ENCODE data around the gene PRKCH.
"Not testable (repeated sequence)": the region's sequence is repeated elsewhere in the genome, so short reads cannot be mapped to it uniquely, and the experiment has no call there.

Gene PRKCH

DNA sequence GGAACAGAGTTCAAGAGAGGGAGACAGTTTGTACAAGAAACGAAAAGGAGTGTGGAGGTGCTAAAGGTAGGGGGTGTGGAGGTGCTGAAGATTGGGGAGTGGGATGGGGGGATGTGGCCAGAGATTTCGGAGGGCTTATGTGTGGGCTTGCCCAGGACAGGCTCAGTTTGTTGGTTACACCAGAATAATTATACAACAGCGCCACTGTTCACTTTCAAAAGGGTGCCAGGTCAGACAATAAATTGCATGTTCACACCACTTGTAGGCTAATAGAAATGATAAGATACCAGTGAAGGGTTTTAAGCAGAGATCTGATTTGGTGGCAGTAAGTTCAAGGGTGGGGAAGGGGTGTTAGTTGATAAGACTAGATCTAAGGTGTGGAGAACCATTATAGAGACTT lies 75.3 kb downstream of the PRKCH start:
- DNase-seq, result no peak

DNA sequence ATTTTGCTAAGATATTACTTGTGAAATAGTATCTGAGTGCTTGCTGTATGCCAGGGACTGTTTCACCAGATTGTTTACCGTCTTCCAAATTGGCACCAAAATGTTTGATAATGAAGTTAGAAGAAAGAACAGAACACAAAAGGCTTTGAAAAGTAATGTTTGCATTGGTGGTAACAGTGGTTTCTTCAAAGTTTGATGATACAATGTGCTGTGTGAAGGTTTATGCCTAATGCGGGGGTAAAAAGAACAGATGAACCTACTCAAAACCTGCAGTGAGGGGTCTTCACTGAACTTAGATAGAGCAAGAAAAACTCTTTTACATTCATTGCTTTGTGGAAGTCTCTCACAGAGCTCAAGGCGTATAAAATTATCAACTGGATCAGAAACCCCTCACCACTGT lies 76.2 kb downstream of the PRKCH start:
- DNase-seq, result no peak

DNA sequence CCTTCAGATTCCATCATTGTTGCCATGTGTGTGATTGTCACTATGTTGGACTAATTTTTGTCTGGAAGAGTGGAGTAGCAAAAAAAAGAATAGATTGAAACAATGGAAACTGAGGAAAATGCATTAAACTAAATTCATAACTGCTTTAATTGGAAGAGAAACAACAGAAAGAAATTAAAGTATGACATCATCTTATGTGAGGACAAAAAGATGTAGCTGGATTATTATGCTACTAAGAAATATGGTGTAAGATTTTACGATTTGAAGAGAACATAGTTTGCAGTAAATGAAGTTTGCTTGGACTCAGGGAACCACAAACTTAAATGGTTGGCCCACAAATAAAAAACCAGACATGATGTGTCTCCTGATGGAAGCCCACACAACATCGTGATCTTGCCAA lies 76.8 kb downstream of the PRKCH start:
- no peak for DNase-seq

DNA sequence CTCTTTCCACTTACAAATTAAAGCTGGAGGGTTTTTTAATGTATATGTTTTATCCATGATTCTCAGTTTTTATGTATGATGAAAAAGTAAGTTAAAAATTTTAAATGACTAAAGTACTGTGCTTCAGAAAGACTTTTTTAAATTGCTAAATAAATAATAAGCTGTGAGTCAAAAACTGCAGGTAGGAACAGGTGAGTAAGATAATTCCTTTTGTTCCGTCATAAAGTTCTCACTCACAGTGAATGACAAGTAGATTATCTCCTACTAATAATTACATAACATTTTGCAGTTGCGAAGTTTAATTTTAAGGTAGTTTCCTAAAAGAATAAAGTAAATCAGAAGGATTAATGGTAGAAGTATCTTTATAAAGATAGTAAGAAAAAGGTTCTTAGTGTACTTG lies 78.0 kb downstream of the PRKCH start:
- DNase-seq, result no peak

DNA sequence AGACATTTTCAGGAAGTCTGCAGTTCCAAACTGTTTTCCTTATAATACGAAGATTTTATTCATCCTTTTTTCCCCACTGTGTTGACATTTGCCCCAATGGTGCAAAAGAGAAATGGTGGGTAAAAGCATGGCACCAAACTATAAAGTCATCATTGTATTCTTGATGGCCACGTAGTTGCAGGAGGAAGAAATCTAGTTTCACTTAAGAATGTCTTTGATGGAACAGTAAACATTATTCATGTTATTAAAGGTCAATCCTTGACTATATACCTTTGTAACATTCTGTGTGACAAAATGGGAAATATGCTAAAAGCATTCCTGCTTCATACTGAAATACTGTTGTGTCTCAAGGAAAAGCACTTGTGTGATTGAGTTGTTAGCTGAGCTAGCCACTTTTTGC lies 80.1 kb downstream of the PRKCH start:
- DNase-seq, result no peak

DNA sequence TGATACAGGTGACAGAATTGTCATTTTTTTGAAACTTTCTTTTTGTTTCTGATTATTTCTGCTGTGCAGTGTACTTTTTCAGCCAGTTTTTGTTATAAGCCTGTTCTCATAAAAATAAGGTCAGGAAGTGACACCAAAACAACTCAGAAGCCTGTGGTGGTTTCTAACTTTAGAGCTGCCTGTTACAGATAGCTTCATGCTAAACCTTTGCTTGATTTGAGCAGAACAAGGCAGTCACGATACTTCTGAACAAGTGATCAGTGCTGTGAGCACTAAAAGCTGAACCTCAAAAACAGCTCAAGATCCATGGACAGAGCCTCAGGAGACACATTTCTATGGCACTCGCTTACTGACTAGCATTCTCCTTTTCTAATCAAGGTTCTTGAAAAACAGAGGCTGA lies 82.0 kb downstream of the PRKCH start:
- no peak for DNase-seq

DNA sequence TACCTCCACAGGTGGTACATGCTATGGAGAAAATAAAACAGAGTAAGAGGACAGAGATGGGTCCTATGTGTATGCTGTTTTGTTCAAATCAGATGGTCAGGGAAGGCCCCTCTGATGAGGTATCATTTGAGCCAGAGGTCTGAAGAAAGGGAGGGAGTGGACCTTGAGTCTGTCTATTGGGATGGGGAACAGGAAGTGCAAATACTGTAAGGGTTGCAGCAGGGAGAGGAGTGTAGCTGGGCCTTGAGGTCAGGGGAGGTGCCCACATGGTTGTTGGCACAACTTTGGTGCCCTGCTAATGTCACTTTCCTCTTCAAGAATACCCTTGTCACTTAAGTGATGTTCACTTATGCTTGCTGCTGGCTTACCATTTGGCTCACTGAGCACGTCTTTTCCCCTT lies 83.3 kb downstream of the PRKCH start:
- DNase-seq, result no peak

DNA sequence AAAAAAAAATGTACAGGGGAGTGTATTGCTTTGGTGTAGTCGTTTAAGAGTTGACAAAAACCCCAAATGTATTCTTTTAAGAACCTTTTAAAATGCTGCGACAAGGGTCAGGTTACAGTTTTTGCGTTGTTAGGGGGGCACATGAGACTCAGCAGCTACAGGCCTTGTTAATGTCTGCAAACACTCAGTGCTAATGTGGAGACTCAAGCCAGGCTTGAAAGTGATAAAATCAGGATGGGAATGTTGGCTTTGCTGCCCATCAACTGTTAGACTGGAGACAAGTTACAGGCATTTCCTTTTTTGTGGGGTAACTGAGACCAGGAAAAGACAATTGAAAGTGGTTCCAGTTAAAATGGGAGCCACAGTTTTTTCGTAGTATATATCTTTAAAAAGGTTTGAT lies 84.8 kb downstream of the PRKCH start:
- DNase-seq, result no peak

DNA sequence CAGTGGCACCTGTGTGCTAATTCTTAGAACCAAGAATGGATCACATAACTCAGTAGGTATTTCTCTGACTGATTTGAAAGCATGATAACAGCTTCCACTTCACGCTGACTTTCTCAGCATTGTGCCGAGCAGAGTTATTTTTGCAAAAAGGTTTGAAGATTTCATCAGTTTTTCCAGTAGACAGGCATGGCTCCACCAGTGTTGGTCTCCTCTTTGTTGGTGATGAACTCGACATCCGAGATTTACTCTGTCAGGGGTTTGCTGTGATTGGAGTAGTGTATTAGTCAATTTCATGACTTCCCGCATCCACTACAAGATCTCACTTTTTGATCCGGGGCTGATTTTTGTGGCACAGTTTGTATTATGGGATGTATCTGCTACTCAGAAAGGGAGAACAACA lies 85.3 kb downstream of the PRKCH start:
- no peak for DNase-seq

DNA sequence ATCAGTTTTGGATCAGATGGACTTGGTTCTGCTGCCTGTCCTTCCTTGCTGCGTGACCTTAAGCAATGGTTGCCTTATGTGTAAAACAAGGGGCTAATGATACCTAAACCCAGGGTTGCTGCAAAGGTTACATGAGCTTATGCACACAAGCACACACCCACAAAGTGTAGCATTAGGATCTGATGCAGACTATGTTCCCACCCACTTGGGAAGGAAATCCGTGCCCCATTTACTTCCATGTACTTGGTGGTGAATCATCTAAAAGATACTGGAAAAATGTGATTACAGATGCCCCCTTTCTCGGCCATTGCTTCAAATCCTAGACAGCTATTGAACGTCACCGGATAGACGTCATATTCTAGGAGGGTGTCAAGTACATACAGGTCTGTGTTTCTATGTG lies 87.1 kb downstream of the PRKCH start:
- no peak for DNase-seq

DNA sequence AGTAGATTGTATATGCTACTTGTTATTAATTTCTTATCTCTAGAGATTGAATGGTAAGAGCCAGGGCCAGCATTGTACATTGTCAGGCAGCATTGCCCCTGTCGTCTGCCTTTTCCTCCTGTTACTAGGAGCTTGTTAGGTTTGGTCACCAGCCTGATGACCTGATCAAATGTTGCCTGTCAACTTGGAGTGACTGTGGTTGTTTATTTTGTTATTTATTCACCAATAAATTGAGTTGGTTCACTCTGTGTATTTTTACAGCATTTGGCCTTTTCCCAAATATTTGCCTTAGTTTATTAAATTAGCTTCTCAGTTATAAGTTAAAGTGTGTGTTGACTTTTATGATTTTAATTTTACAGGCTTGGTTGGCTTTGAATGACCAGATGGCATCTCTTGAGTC lies 88.4 kb downstream of the PRKCH start:
- DNase-seq, result no peak

DNA sequence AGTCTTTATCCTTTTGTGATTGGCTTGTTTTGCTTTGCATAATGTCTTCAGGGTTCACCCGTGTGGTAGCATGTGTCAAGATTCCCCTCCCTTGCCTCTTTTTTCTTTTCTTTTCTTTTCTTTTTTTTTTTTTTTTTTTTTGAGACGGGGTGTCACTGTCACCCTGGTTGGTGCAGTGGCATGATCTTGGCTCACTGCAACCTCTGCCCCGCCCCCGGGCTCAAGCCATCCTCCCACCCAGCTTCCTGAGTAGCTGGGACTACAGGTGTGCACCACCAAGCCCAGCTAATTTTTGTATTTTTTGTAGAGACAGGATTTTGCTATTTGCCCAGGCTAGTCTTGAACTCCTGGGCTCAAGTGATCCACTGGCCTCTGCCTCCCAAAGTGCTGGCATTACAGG lies 94.6 kb downstream of the PRKCH start:
- not testable (repeated sequence) for DNase-seq

DNA sequence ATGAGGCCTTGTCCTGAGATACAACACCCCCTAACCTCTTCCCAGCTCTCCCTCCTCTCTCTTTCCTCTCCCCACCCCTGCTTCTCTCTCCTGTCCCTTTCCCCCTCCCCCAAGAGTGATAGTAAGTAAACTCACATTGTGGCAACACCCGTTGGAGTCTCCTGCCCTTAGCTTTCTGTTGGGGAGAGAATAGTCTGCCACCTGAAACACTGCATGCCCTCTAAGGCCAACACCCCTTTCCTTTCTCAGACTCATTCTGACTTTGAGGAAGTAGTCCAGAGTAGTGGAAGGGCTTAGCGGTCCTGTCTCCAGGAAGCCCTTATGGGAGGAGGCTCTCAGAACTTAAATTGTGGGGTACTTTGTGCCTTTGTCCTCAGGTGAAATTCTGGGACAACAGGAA lies 95.2 kb downstream of the PRKCH start:
- DNase-seq, result no peak

DNA sequence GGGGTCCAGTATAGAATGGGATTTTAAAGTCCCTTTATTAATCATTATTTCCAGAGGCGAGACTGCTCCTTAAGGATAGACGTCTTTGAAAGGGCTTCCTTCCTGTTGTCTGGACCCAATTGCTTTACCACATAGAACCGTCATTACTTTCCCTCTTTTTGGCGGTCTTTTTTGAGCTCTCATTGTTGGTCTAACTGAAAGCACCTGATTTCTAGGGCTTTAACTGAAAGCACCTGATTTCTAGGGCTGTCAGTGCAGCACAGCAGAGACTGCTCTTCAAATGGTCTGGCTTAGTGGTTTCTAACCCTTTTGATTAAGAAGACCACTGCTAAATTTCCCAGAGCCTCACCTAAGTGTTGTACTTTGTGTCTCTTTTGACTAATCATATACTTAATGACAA lies 95.8 kb downstream of the PRKCH start:
- DNase-seq, result no peak

DNA sequence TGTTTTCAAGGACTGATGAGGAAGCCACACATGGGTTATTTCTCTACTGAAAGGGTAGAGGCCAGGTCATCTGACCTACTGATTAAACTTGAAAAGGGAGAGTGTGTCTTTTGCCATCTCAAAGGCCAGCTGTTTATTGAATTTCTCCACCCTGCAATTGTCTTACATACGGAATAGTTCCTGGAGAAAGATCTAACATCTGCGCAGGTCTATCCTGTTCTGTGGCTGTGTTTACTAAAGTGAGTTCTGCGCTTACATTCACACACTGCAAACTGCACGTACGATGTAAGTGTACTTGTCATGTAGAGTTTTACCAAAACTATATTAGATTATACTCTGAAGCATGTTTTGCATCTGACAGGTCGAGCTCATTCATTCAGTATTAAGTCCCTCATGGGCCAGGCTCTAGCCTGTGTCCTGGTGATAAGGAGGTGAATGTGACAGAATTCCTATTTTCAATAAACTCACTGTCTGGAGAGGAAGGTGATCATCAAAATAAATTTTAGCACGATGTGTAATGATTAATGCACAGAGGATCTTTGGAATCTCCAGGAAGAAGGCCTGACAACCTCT lies 96.6 kb downstream of the PRKCH start:
- DNase-seq, result no peak

DNA sequence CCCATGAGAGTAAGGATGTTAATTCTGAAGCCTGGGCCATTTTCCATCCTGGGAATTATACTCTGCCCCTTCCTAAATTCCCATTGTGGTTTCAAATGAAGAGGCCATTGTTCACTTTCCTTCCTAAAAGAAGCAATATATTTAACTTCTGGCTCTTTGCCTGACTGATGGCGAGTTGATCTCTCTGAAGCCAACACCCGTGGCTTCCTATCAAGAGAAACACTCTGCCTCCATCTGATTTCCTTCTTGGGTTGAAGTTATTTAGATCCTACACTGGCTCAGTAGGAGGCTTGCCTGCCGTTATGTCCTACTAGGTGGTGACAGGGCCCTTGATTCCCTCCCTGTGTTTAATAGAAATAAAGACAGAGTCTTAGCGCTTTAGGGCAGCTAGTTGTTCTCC lies 97.4 kb downstream of the PRKCH start:
- DNase-seq, result no peak

DNA sequence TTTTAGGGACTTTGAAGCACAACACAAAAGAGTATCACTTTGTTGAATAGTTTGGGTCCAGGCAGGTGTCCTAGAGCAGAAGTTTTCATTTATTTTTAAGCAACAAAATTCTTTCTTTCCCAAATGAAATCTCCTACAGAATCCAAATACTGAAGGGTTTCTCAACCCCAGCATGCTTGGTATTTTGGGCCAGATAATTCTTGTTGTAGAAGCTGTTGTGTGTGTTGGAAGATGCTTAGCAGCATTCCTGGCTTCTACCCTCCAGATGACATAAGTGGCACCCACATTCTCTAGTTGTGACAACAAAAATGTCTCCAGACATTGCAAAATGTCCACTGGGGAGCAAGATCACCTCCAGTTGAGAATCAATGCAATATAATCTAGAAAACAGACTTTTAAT lies 97.8 kb downstream of the PRKCH start:
- DNase-seq, result no peak

DNA sequence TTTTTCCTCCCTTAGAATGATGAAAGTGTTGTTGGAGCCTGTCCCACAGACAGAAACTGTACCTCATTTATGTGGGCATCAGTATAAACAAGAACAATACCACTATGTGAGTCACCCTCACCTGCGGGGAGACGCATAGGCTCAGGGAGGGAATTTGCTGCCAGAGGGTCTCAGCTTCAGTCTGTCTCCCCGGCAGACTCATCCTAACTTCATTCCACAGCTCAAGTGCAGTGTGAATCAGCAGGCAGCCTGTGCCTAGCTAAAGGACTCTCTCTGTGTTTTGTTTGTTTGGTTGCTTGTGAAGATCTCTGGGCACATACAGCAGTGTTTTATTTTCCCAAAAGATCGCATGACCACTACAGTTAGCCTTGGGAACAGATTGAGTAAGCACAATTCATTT lies 98.9 kb downstream of the PRKCH start:
- no peak for DNase-seq

DNA sequence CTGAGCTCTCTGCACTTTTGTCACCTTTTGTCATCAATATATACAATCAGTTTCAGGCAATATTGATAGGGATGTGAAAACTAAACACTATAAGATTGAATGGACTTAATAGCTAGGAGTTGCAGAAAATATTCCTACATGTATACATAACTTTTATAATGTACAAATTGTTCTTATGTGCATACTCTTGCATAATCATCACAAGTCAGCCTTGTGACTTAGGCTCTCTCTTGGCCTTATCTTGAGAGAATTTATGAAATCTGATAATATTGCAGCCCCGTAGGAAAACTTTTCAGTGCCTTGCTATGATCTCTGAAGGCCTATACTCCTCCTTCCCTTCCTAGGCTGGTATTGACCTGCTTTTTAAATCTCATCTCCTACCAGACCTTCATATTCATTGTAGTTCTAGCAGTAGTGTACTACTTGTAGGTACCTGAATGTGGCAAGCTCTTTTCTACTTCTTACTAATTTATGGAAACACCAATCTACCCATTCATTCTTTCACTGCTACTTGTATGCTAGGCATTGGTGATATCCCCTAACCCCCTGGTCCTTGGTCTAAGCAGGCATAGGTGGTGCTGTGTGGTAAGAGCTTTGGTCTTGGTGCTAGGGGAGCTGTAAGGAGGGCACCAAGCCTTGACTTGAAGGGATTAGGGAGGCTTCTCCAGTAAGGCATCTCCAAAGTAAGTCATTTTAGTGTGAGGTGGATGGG lies 100.0 kb downstream of the PRKCH start:
- no peak for DNase-seq

DNA sequence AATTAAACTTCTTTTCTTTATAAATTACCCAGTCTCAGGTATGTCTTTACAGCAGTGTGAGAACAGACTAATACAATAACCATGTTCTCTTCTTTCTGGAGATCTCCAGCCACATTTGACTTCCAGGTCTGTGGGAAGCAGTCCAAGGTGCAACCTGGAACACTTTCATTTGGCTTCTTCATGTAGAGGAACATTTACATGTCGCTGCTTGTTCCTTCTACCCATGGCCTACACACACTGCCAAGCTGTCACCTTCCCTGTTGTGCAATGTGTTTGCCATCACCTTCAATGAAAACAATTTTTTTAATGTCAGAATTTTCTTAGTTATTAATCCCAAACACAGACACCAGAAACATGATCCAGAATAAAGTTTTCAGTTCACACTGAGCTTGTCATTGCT lies 104.7 kb downstream of the PRKCH start:
- no peak for DNase-seq

DNA sequence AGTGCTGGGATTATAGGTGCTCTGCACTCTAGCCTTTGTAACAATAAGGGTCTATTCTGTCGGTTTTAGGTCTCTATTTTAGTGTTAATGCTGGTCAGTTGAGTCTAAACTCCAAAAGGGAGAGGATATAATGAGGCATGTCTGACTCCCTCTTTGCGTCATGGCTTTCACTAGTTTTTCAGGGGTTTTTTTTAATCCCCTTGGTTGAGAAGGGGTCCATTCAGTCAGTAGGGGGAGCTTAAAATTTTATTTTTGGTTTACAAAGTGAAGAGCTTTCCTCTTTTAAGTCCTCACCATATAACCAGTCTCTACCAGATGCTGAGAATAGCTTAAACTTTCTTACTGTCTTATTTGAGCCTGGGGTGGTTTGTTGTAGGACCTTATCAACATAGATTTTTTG lies 106.9 kb downstream of the PRKCH start:
- DNase-seq, result no peak

DNA sequence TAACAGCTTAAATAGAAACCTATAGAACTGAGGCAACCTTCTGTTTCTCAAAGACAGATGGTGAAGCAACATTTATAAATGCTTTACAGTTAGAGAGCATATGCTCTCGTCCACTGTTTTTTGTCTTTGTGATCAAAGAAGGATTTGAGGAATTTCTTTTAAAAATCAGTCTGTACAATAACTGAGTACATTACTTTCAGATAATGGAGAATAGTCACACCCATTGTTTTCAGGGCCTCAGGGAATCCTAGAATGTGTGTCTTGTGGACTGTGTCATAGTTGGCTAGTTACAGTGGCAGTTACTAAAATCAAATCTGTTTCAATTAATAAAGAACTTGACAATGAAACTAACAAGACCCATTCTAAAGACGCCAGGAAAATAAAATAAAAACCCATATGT lies 107.9 kb downstream of the PRKCH start:
- peak; percentile 61 for DNase-seq

DNA sequence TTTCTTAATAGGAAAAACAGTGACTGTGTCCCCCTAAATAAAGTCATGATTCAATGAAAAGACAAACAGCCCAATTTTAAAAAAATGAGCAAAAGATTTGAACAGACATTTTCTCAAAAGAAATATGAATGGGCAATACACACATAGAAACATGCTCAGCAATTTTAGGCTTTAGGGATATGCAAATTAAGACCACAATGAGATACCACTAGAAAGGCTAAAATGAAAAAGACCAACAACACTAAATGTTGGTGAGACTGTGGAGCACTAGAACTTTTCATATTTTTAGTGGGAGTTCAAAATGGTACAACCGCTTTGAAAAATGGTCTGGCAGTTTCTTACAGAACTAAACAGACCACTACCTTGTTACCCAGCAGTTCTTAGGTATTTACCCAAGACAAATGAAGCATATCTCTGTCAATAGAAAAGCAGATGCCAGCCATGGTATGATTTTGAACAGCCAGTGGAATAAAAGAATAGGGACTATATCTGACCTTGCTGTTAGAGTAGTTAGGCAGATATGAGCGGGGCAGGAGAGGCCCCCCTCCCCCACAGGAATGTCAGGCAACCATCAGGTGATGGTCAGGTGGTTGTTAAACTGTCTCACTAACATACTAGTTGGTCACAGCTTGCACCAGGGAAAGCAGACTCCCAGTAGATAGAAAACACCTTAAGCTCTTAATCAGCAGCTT lies 108.8 kb downstream of the PRKCH start:
- no peak for DNase-seq

DNA sequence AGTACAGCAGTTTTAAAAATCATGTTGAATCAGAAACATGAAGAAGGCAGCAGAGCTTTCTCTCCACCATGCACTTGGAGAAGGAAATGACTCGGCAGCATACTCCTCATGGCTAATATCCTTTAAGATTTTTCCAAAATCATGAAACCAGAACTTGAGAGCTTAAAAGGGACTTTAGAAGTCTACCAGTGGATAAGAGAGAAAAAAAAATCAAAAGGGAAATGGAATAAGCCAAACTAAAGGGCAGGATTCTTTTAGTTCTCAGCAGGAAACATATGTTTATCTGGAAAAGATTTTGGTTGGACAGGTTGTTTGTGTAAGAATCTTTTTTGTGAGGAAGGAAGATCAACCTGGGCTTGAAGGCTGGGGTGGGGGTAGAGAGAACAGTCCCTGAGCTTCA lies 111.8 kb downstream of the PRKCH start:
- no peak for DNase-seq

DNA sequence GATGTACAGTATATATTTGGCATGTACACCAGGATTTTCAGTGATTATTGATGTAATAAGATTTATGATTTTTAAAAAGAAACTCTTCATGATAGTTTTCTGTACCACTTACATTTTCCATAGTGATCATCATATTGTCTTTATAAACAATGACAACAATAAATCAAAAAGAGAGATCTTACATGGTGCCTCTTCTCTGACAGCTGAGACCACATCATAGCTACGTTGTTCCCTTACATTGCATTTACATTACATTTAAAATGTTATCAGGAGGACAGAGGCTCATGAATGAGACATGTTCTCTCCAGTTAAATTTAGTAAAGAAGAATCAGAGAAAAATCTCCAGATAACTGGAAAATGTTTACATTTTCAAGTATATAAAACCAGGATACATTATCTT lies 112.4 kb downstream of the PRKCH start:
- no peak for DNase-seq
